Sigmoid colon (tissue), 3 donors: ENCODE data around the gene MUC6.

Source experiments
- CTCF ChIP-seq, 4 experiments: fragments of 450-650 bp in 3 of 4; fragments of 200-600 bp in 1 of 4; IDR thresholded peaks; one replicate each; pipeline ENCODE4 v1.5.1; 2016 to 2019; ENCODE audit warnings: antibody characterized with exemption in 4 of 4, mild to moderate bottlenecking in 3 of 4, moderate library complexity in 2 of 4
- POLR2A ChIP-seq, 2 donors: fragments of 450-650 bp; IDR thresholded peaks; one replicate each; pipeline ENCODE4 v1.6.1; 2016; ENCODE audit warnings: antibody characterized with exemption in 2 of 2, mild to moderate bottlenecking in 2 of 2, moderate library complexity in 2 of 2

- TF ChIP-seq CTCF (IDR thresholded peaks at IDR 0.05) (no peak), POLR2A (IDR thresholded peaks at IDR 0.05) (no peak)
Measured at GRCh38 chr11:985848-986247, 50.7 kb downstream of the MUC6 start.
